ENCODE data around the gene ZNF132. TPM values are rescaled to one million over a fixed set of nuclear protein-coding genes. Genes with fewer than 3 reads are reported as not detected.

The ZNF132 gene
- polyA plus RNA-seq, 4 donors: 0.22 to 7.9 (median 0.78) TPM

GRCh38 chr19:58398545-58398944 lies 41.4 kb downstream of the ZNF132 start:
- 91 to 93% (median 92%) methylated on average over 6 of the region's 6 CpGs for WGBS, 3 donors
- no peaks in the 10 kb centered on the region for H3K9me3 ChIP-seq (ENCODE audit: control insufficient read depth in 2 of 2, insufficient read depth in 1 of 2, low read depth in 1 of 2, low read length in 1 of 2)
- peaks cover 9 to 30% (median 12%) of the 10 kb centered on the region in 3 donors for H3K27me3 ChIP-seq (ENCODE audit: control insufficient read depth in 3 of 3, insufficient read depth in 3 of 3, low read length in 3 of 3)
- no peak overlapping the region for H3K27ac ChIP-seq (ENCODE audit: low read depth in 1 of 3, low read length in 2 of 3)
- no peak for FAIRE-seq
- H3K4me3 ChIP-seq (ENCODE audit: low read depth in 1 of 3, low read length in 3 of 3): no peak overlapping the region
- peaks cover 0 to 22% (median 4%) of the 10 kb centered on the region in 3 donors for H3K4me1 ChIP-seq (ENCODE audit: control insufficient read depth in 3 of 3, insufficient read depth in 2 of 3, low read depth in 1 of 3, low read length in 2 of 3)
- no peak for DNase-seq
- H3K36me3 ChIP-seq (ENCODE audit: control insufficient read depth in 3 of 3, insufficient read depth in 2 of 3, low read depth in 1 of 3, low read length in 3 of 3): peaks cover 0 to 17% (median 9%) of the 10 kb centered on the region in 3 donors

GRCh38 chr19:58398087-58398486 lies 41.9 kb downstream of the ZNF132 start:
- H3K4me1 ChIP-seq (ENCODE audit: control insufficient read depth in 3 of 3, insufficient read depth in 2 of 3, low read depth in 1 of 3, low read length in 2 of 3): peaks cover 0 to 18% (median 4%) of the 10 kb centered on the region in 3 donors
- H3K27ac ChIP-seq (ENCODE audit: low read depth in 1 of 3, low read length in 2 of 3): no peak overlapping the region
- peaks cover 9 to 30% (median 12%) of the 10 kb centered on the region in 3 donors for H3K27me3 ChIP-seq (ENCODE audit: control insufficient read depth in 3 of 3, insufficient read depth in 3 of 3, low read length in 3 of 3)
- H3K9me3 ChIP-seq (ENCODE audit: control insufficient read depth in 2 of 2, insufficient read depth in 1 of 2, low read depth in 1 of 2, low read length in 1 of 2): no peaks in the 10 kb centered on the region
- DNase-seq (no peak), FAIRE-seq (no peak)
- no peak overlapping the region for H3K4me3 ChIP-seq (ENCODE audit: low read depth in 1 of 3, low read length in 3 of 3)
- 63 to 79% (median 72%) methylated on average over 4 of the region's 4 CpGs for WGBS, 3 donors
- peaks cover 4 to 22% (median 9%) of the 10 kb centered on the region in 3 donors for H3K36me3 ChIP-seq (ENCODE audit: control insufficient read depth in 3 of 3, insufficient read depth in 2 of 3, low read depth in 1 of 3, low read length in 3 of 3)

GRCh38 chr19:58397533-58398037 lies 42.4 kb downstream of the ZNF132 start:
- H3K4me1 ChIP-seq (ENCODE audit: control insufficient read depth in 3 of 3, insufficient read depth in 2 of 3, low read depth in 1 of 3, low read length in 2 of 3): peaks cover 0 to 18% (median 4%) of the 10 kb centered on the region in 3 donors
- H3K9me3 ChIP-seq (ENCODE audit: control insufficient read depth in 2 of 2, insufficient read depth in 1 of 2, low read depth in 1 of 2, low read length in 1 of 2): no peaks in the 10 kb centered on the region
- H3K4me3 ChIP-seq (ENCODE audit: low read depth in 1 of 3, low read length in 3 of 3): no peak overlapping the region
- FAIRE-seq (no peak), DNase-seq (no peak)
- H3K36me3 ChIP-seq (ENCODE audit: control insufficient read depth in 3 of 3, insufficient read depth in 2 of 3, low read depth in 1 of 3, low read length in 3 of 3): peaks cover 7 to 27% (median 9%) of the 10 kb centered on the region in 3 donors
- H3K27ac ChIP-seq (ENCODE audit: low read depth in 1 of 3, low read length in 2 of 3): no peak overlapping the region
- peaks cover 9 to 30% (median 12%) of the 10 kb centered on the region in 3 donors for H3K27me3 ChIP-seq (ENCODE audit: control insufficient read depth in 3 of 3, insufficient read depth in 3 of 3, low read length in 3 of 3)
- 69 to 75% (median 69%) methylated on average over 7 of the region's 7 CpGs for whole genome bisulfite sequencing, 3 donors

GRCh38 chr19:58396691-58397532 lies 43.0 kb downstream of the ZNF132 start:
- Histone ChIP-seq H3K27ac (ENCODE audit: low read depth in 1 of 3, low read length in 2 of 3) (no peak overlapping the region), H3K36me3 (ENCODE audit: control insufficient read depth in 3 of 3, insufficient read depth in 2 of 3, low read depth in 1 of 3, low read length in 3 of 3) (peaks cover 9 to 33% (median 10%) of the 10 kb centered on the region in 3 donors), H3K4me3 (ENCODE audit: low read depth in 1 of 3, low read length in 3 of 3) (peak overlapping the region in 1 of 3 donors; percentile 1), H3K4me1 (ENCODE audit: control insufficient read depth in 3 of 3, insufficient read depth in 2 of 3, low read depth in 1 of 3, low read length in 2 of 3) (peaks cover 0 to 13% (median 2%) of the 10 kb centered on the region in 3 donors), H3K9me3 (ENCODE audit: control insufficient read depth in 2 of 2, insufficient read depth in 1 of 2, low read depth in 1 of 2, low read length in 1 of 2) (no peaks in the 10 kb centered on the region), H3K27me3 (ENCODE audit: control insufficient read depth in 3 of 3, insufficient read depth in 3 of 3, low read length in 3 of 3) (peaks cover 9 to 30% (median 12%) of the 10 kb centered on the region in 3 donors)
- FAIRE-seq: no peak
- WGBS, 3 donors: 22 to 29% (median 28%) methylated on average over 48 to 58 of the region's 58 CpGs
- DNase-seq: no peak

DNA sequence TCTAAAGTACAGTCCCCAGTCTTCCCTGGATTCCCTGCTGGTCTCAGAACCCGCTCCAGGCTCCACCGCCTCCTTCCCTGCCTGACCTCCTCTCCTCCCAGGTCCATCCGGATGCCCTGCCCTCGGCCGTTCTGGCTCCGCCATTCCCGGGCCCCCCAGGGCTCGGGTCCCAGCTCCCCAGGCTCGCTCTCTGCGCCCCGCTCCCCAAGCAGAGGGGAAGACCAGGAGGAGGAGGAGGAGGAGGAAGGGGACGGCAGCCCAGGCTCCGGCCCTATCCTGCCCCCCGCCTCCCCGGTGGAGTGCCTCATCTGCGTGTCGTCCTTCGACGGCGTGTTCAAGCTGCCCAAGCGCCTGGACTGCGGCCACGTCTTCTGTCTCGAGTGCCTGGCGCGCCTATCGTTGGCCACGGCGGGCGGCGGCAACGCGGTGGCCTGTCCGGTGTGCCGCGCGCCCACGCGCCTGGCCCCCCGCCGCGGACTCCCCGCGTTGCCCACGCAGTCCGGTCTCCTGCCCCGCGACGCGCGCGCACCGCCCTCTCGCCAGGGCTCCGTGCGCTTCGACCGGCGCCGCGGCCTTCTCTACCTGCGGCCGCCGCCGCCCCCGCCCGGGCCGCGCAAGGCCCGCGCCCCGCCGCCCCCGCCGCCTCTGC lies 43.9 kb downstream of the ZNF132 start:
- WGBS, 3 donors: 3 to 12% (median 4%) methylated on average over 16 to 75 of the region's 75 CpGs
- peak overlapping the region in 1 of 3 donors; percentile 1 for H3K4me3 ChIP-seq (ENCODE audit: low read depth in 1 of 3, low read length in 3 of 3)
- H3K27me3 ChIP-seq (ENCODE audit: control insufficient read depth in 3 of 3, insufficient read depth in 3 of 3, low read length in 3 of 3): peaks cover 9 to 30% (median 12%) of the 10 kb centered on the region in 3 donors
- H3K4me1 ChIP-seq (ENCODE audit: control insufficient read depth in 3 of 3, insufficient read depth in 2 of 3, low read depth in 1 of 3, low read length in 2 of 3): peaks cover 0 to 11% (median 2%) of the 10 kb centered on the region in 3 donors
- peaks cover 9 to 41% (median 10%) of the 10 kb centered on the region in 3 donors for H3K36me3 ChIP-seq (ENCODE audit: control insufficient read depth in 3 of 3, insufficient read depth in 2 of 3, low read depth in 1 of 3, low read length in 3 of 3)
- no peak overlapping the region for H3K27ac ChIP-seq (ENCODE audit: low read depth in 1 of 3, low read length in 2 of 3)
- no peaks in the 10 kb centered on the region for H3K9me3 ChIP-seq (ENCODE audit: control insufficient read depth in 2 of 2, insufficient read depth in 1 of 2, low read depth in 1 of 2, low read length in 1 of 2)
- no peak for DNase-seq
- FAIRE-seq: no peak

DNA sequence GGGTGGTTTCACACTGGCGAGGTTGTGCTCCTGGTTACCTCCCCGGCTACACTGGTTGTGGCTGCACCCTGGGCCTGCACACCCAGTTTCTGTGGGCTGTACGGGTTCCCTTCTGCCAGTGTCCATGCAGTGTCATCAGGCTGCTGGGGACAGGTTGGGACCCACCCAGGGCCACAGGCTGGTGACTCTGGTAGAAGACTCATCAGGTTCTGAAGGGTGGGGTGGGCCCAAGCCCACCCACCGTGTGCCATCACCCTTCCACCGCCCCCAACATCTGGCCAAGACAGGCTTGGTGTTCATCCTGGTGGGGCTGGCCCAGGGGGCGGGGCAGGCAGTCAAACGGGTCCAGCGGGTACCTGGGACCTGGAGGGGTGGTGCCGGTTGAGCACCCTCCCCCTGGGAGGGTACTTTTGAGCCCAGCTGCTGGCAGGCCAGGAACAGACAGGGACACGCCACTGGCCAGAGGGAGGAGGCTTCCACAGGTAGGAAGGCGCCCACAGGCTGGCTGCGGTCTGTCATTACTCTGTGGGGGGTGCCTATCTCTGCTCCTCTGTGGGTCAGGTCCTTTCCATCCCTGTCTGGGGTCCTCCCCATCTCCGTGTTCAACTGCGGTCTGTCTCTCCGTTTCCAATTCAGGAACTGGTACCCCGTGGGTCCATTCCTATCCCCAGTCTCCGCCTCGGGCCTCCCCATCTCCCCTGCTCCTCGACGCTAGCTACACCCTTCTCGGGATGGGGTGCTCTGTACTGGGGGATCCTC lies 44.6 kb downstream of the ZNF132 start, which contains the start of gene RNF225:
RNF225 (plus strand) TSS at position 437 of the 759 bp plus-strand sequence. CDS start 434 bp downstream, outside the sequence.
- DNase-seq (peak in 1 of 2 donors; percentile 44), FAIRE-seq (no peak)
- H3K27ac ChIP-seq (ENCODE audit: low read depth in 1 of 3, low read length in 2 of 3): no peak within 1 kb of the TSS
- H3K9me3 ChIP-seq (ENCODE audit: control insufficient read depth in 2 of 2, insufficient read depth in 1 of 2, low read depth in 1 of 2, low read length in 1 of 2): no peaks in the 10 kb centered on the region
- H3K4me1 ChIP-seq (ENCODE audit: control insufficient read depth in 3 of 3, insufficient read depth in 2 of 3, low read depth in 1 of 3, low read length in 2 of 3): peaks cover 0 to 5% (median 2%) of the 10 kb centered on the region in 3 donors
- WGBS, 3 donors: 26 to 32% (median 32%) methylated on average over 19 to 21 of the region's 21 CpGs
- peak within 1 kb of the TSS in 1 of 3 donors; percentile 1 for H3K4me3 ChIP-seq (ENCODE audit: low read depth in 1 of 3, low read length in 3 of 3)
- H3K36me3 ChIP-seq (ENCODE audit: control insufficient read depth in 3 of 3, insufficient read depth in 2 of 3, low read depth in 1 of 3, low read length in 3 of 3): peaks cover 9 to 46% (median 10%) of the 10 kb centered on the region in 3 donors
- peaks cover 9 to 30% (median 12%) of the 10 kb centered on the region in 3 donors for H3K27me3 ChIP-seq (ENCODE audit: control insufficient read depth in 3 of 3, insufficient read depth in 3 of 3, low read length in 3 of 3)

DNA sequence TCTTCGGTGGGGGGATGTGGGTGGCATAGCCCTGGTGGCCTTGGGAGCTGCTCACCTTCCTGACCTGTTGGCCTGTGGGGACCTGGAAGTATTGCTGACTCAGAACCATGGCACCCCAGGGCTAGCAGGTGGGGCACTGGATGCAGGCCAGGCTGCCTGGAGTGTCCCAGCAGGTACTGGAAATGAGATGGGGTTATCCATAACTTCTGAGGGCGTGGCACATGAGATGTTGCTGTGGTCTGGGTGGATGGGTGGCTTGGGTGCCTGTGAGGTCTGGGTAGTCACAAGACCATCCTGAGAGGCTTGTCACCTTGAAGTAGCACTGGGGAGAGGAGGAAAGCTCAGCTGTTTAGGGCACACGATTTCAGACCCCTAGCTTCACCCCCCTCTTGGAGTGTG lies 45.1 kb downstream of the ZNF132 start:
- H3K4me3 ChIP-seq (ENCODE audit: low read depth in 1 of 3, low read length in 3 of 3): no peak overlapping the region
- DNase-seq (no peak), FAIRE-seq (no peak)
- peaks cover 0 to 4% (median 0%) of the 10 kb centered on the region in 3 donors for H3K4me1 ChIP-seq (ENCODE audit: control insufficient read depth in 3 of 3, insufficient read depth in 2 of 3, low read depth in 1 of 3, low read length in 2 of 3)
- 60 to 64% (median 62%) methylated on average over 3 of the region's 3 CpGs for WGBS, 3 donors
- peaks cover 9 to 30% (median 12%) of the 10 kb centered on the region in 3 donors for H3K27me3 ChIP-seq (ENCODE audit: control insufficient read depth in 3 of 3, insufficient read depth in 3 of 3, low read length in 3 of 3)
- H3K27ac ChIP-seq (ENCODE audit: low read depth in 1 of 3, low read length in 2 of 3): no peak overlapping the region
- peaks cover 9 to 51% (median 10%) of the 10 kb centered on the region in 3 donors for H3K36me3 ChIP-seq (ENCODE audit: control insufficient read depth in 3 of 3, insufficient read depth in 2 of 3, low read depth in 1 of 3, low read length in 3 of 3)
- no peaks in the 10 kb centered on the region for H3K9me3 ChIP-seq (ENCODE audit: control insufficient read depth in 2 of 2, insufficient read depth in 1 of 2, low read depth in 1 of 2, low read length in 1 of 2)

Measured in small intestine (tissue), 7 donors.